HCT116 (cell line): ENCODE results near the gene IFITM1. TPM values are rescaled to one million over a fixed set of nuclear protein-coding genes. Genes with fewer than 3 reads are reported as not detected.

Source experiments
- ATAC-seq: fragments of 200-7000 bp; cut with Tn5 transposase; 2 replicates; pipeline ENCODE4 v1.9.1; 2020; ENCODE audit warnings: mild to moderate bottlenecking, moderate library complexity
- BruUV-seq: library from RNA; stranded (reverse); fragments of 400-500 nt; replicated peaks from 2 replicates; lab custom pipeline; 2021; lab: Mats Ljungman, UMichigan
- CTCF ChIA-PET: fragments of 300-600 bp; sonication (Branson Sonifier 250); formaldehyde crosslinking; loops from one replicate; lab custom pipeline; 2021; ENCODE audit warnings: antibody characterized with exemption; lab: Charles Lee
- POLR2A ChIA-PET: fragments of 300-600, 350-600 bp; sonication (Branson Sonifier 250); formaldehyde crosslinking; loops from one replicate; lab custom pipeline; 2021; ENCODE audit warnings: antibody characterized with exemption; lab: Charles Lee
- RAD21 ChIA-PET, 2 experiments: fragments of 300-600 bp; sonication (Branson Sonifier 250); formaldehyde crosslinking; loops; one replicate each; lab custom pipeline; 2023; ENCODE audit warnings: low total read pairs in 2 of 2; ENCODE audit not compliant: uncharacterized antibody in 2 of 2, unreplicated experiment in 2 of 2, low non-redundant PET in 1 of 2; lab: Charles Lee
- DNase-seq: peaks from one replicate; pipeline ENCODE4 v3.0.0-alpha.2; 2010; ENCODE audit warnings: low read depth, low spot score
- H2AFZ ChIP-seq: fragments of 200-600 bp; shearing (Covaris generic), sonication (generic); 2 replicates; pipeline ENCODE4 v1.6.1; 2017; ENCODE audit warnings: low read depth, mixed run types, mixed read lengths, antibody characterized with exemption, low read length; ENCODE audit not compliant: poor library complexity, severe bottlenecking
- H3K27ac ChIP-seq: 2 replicates; pipeline ENCODE4 v1.5.1; 2012; ENCODE audit warnings: low read depth, low read length
- H3K27me3 ChIP-seq: fragments of 200-600 bp; sonication (generic); 2 replicates; pipeline ENCODE4 v1.6.1; 2016; ENCODE audit warnings: mixed run types, low read length, mixed read lengths; ENCODE audit not compliant: insufficient read depth
- H3K36me3 ChIP-seq, 2 experiments: fragments of 200-500 bp in 1 of 2; fragments of 200-600 bp in 1 of 2; sonication (Bioruptor generic) in 1 of 2; sonication (generic) in 1 of 2; 2 replicates each; pipeline versions ENCODE4 v1.5.1 to v1.6.1; 2014 to 2016; ENCODE audit warnings: low read length in 2 of 2, inconsistent platforms in 1 of 2, mixed read lengths in 1 of 2, mixed run types in 1 of 2; ENCODE audit not compliant: insufficient read depth in 2 of 2, control insufficient read depth in 1 of 2
- H3K4me1 ChIP-seq, 2 experiments: fragments of 200-600 bp in 1 of 2; sonication (generic) in 1 of 2; 2 replicates each; pipeline versions ENCODE4 v1.5.1 to v1.6.1; 2012 to 2017; ENCODE audit warnings: low read length in 2 of 2, inconsistent platforms in 1 of 2, mild to moderate bottlenecking in 1 of 2, mixed read lengths in 1 of 2, mixed run types in 1 of 2, moderate library complexity in 1 of 2; ENCODE audit not compliant: insufficient read depth in 2 of 2, control insufficient read depth in 1 of 2
- H3K4me2 ChIP-seq: fragments of 200-600 bp; sonication (generic); 2 replicates; pipeline ENCODE4 v1.6.1; 2017; ENCODE audit warnings: mixed run types, low read length, mixed read lengths
- H3K4me3 ChIP-seq, 2 experiments: fragments of 200-600 bp in 1 of 2; sonication (generic) in 1 of 2; replicated peaks in 1 of 2; 2 replicates each; pipeline ENCODE4 v1.5.1; 2011 to 2016; ENCODE audit warnings: low read length in 2 of 2, control low read depth in 1 of 2, low read depth in 1 of 2, mild to moderate bottlenecking in 1 of 2, mixed read lengths in 1 of 2, mixed run types in 1 of 2
- H3K79me2 ChIP-seq: fragments of 200-600 bp; sonication (generic); 2 replicates; pipeline ENCODE4 v1.6.1; 2017; ENCODE audit warnings: mild to moderate bottlenecking, mixed run types, low read length, moderate library complexity, mixed read lengths; ENCODE audit not compliant: insufficient read depth
- H3K9ac ChIP-seq: fragments of 200-600 bp; sonication (generic); 2 replicates; pipeline ENCODE4 v1.6.1; 2016; ENCODE audit warnings: low read length, mixed read lengths
- H3K9me2 ChIP-seq: fragments of 200-600 bp; sonication (generic), shearing (Covaris generic); 2 replicates; pipeline ENCODE4 v1.6.1; 2017; ENCODE audit warnings: mixed run types, mild to moderate bottlenecking, moderate library complexity; ENCODE audit not compliant: insufficient read depth
- H3K9me3 ChIP-seq, 2 experiments: fragments of 200-500 bp in 1 of 2; fragments of 200-600 bp in 1 of 2; sonication (Bioruptor generic) in 1 of 2; sonication (generic) in 1 of 2; 2 replicates each; pipeline ENCODE4 v1.6.1; 2014 to 2017; ENCODE audit warnings: low read length in 2 of 2, mixed read lengths in 2 of 2, inconsistent platforms in 1 of 2, low read depth in 1 of 2, mild to moderate bottlenecking in 1 of 2, mixed run types in 1 of 2, moderate library complexity in 1 of 2; ENCODE audit not compliant: control insufficient read depth in 1 of 2, insufficient read depth in 1 of 2
- H4K20me1 ChIP-seq: fragments of 200-600 bp; sonication (generic), shearing (Covaris generic); 2 replicates; pipeline ENCODE4 v1.6.1; 2017; ENCODE audit warnings: mixed run types, mild to moderate bottlenecking, moderate library complexity; ENCODE audit not compliant: insufficient read depth
- CBX3 ChIP-seq: IDR thresholded peaks from 2 replicates; pipeline ENCODE4 v1.6.1; 2012; ENCODE audit warnings: low read depth
- CEBPB ChIP-seq: IDR thresholded peaks from 2 replicates; pipeline ENCODE4 v1.6.1; 2012; ENCODE audit warnings: low read depth
- CTCF ChIP-seq, 3 experiments: fragments of 200-600 bp in 1 of 3; sonication (generic) in 1 of 3; IDR thresholded peaks in 2 of 3; conservative IDR thresholded peaks in 1 of 3; 2 replicates each; pipeline ENCODE4 v1.5.1; 2012 to 2017; ENCODE audit warnings: low read depth in 2 of 3, low read length in 2 of 3, antibody characterized with exemption in 1 of 3, borderline replicate concordance in 1 of 3, control low read depth in 1 of 3, mild to moderate bottlenecking in 1 of 3, mixed read lengths in 1 of 3, mixed run types in 1 of 3, moderate library complexity in 1 of 3; ENCODE audit not compliant: insufficient read depth in 1 of 3
- ELF1 ChIP-seq: IDR thresholded peaks from 2 replicates; pipeline ENCODE4 v1.6.1; 2012; ENCODE audit warnings: low read depth, borderline replicate concordance
- EZH2 ChIP-seq: fragments of 200-600 bp; sonication (generic); IDR thresholded peaks from 2 replicates; pipeline ENCODE4 v1.6.1; 2017; ENCODE audit warnings: antibody characterized with exemption, mixed run types
- POLR2A ChIP-seq: IDR thresholded peaks from 2 replicates; pipeline ENCODE4 v1.7.0; 2011; ENCODE audit warnings: borderline replicate concordance; ENCODE audit not compliant: insufficient read depth, insufficient read length; ENCODE audit errors: extremely low read depth
- RAD21 ChIP-seq: IDR thresholded peaks from 2 replicates; pipeline ENCODE4 v1.6.1; 2012; ENCODE audit warnings: low read depth, mild to moderate bottlenecking
- ZBTB33 ChIP-seq: IDR thresholded peaks from 2 replicates; pipeline ENCODE4 v1.6.1; 2011; ENCODE audit warnings: mild to moderate bottlenecking, low read length, moderate library complexity; ENCODE audit not compliant: insufficient replicate concordance; ENCODE audit errors: extremely low read depth
- ZFX ChIP-seq: fragments of 450-650 bp; IDR thresholded peaks from 2 replicates; pipeline ENCODE4 v1.6.1; 2017
- intact Hi-C: fragments of 100-400 bp; cut with micrococcal nuclease; formaldehyde crosslinking; loops from 2 replicates; pipeline ENCODE4 v1.10.0; 2022
- total RNA-seq: library from RNA; stranded (reverse); gene quantifications from one replicate; pipeline ENCODE4 v1.2.1, GENCODE V29; 2021; ENCODE audit not compliant: unreplicated experiment

IFITM1 gene
- total RNA-seq, 1 experiment from 2014 or later, result 6.1 TPM

- Histone ChIP-seq H3K9me2 (no peaks in the 10 kb centered on the region), H2AFZ (no peak overlapping the region), H3K79me2 (peaks cover 7% of the 10 kb centered on the region; the same call in 1 of the 2 replicates), H3K4me2 (no peak overlapping the region), H3K9me3 (no peaks in the 10 kb centered on the region), H3K4me1 (peaks cover 14 to 28% of the 10 kb centered on the region in 2 experiments), H3K4me3 (no peak overlapping the region), H3K9ac (no peak overlapping the region), H3K27me3 (no peaks in the 10 kb centered on the region), H3K36me3 (no peaks in the 10 kb centered on the region), H4K20me1 (no peaks in the 10 kb centered on the region), H3K27ac (no peak overlapping the region)
- POLR2A ChIA-PET, result no interaction called here
- CTCF ChIA-PET, result no interaction called here
- intact Hi-C loops, result loop anchor here (5.0 kb wide), 1 partner anchor 48 kb away; the partner anchor contains the start of genes PSMD13 and SIRT3
- DNase-seq (no peak), ATAC-seq (no peak)
- BruUV-seq, result no TSS peak
- TF ChIP-seq ELF1 (no peak), RAD21 (no peak), POLR2A (no peak), EZH2 (no peak), CBX3 (no peak), CEBPB (no peak)
- RAD21 ChIA-PET, result interaction anchor here in 1 of 2 experiments (0.7 kb wide), 1 partner anchor 18 kb away, joined by 9 read pairs; no protein-coding TSS in a partner anchor
Observed at GRCh38 chr11:285021-285893, 28.6 kb upstream of the IFITM1 start.

GRCh38 chr11:285894-286220 is 28.0 kb upstream of the IFITM1 start:
- BruUV-seq, result no TSS peak
- Histone ChIP-seq H3K36me3 (no peaks in the 10 kb centered on the region), H2AFZ (no peak overlapping the region), H3K27ac (no peak overlapping the region), H3K4me3 (no peak overlapping the region), H3K79me2 (peaks cover 7% of the 10 kb centered on the region; the same call in 1 of the 2 replicates), H3K4me2 (no peak overlapping the region), H3K9me2 (no peaks in the 10 kb centered on the region), H3K9me3 (no peaks in the 10 kb centered on the region), H3K4me1 (peaks cover 14 to 28% of the 10 kb centered on the region in 2 experiments), H3K9ac (no peak overlapping the region), H4K20me1 (no peaks in the 10 kb centered on the region), H3K27me3 (no peaks in the 10 kb centered on the region)
- TF ChIP-seq RAD21 (no peak), ZBTB33 (no peak), CTCF (IDR thresholded peaks at IDR 0.05 in 2 of 3, conservative IDR thresholded peaks at IDR 0.05 in 1 of 3; ENCODE audit: borderline replicate concordance in 1 of 3, insufficient read depth in 1 of 3, low read depth in 2 of 3, low read length in 2 of 3) (no peak), ZFX (no peak)
- POLR2A ChIA-PET, result no interaction called here
- intact Hi-C loops, result loop anchor here (5.0 kb wide), 1 partner anchor 49 kb away; the partner anchor contains the start of genes PSMD13 and SIRT3
- CTCF ChIA-PET, result no interaction called here
- DNase-seq (no peak), ATAC-seq (no peak)
- RAD21 ChIA-PET, result no interaction called here
